ENCODE results near the gene SPATA31D1.
"Not testable (repeated sequence)": the region's sequence is repeated elsewhere in the genome, so short reads cannot be mapped to it uniquely, and the experiment has no call there.

Gene SPATA31D1

GRCh38 chr9:81988472-81988871, at the start of gene SPATA31D1:
Gene SPATA31D1, plus strand, starts transcription at chr9:81988772. Its CDS starts 47 bp downstream, at chr9:81988819.
- not testable (repeated sequence) for DNase-seq

GRCh38 chr9:81943393-81943792, 45.2 kb upstream of the SPATA31D1 start, which contains the start of gene SPATA31D3:
Gene SPATA31D3, plus strand, starts transcription at chr9:81943500. Its CDS starts 86 bp downstream, at chr9:81943586.
- not testable (repeated sequence) for DNase-seq

GRCh38 chr9:81948650-81949049, 39.9 kb upstream of the SPATA31D1 start:
- DNase-seq, result not testable (repeated sequence)

- DNase-seq, result no peak
Measured at GRCh38 chr9:81953096-81953495, 35.5 kb upstream of the SPATA31D1 start.

- no peak for DNase-seq
Measured at GRCh38 chr9:81955625-81956024, 32.9 kb upstream of the SPATA31D1 start.

GRCh38 chr9:81964218-81965171, 24.1 kb upstream of the SPATA31D1 start:
- DNase-seq, result no peak

- DNase-seq, result no peak
Measured at GRCh38 chr9:81968026-81968425, 20.5 kb upstream of the SPATA31D1 start.

- no peak for DNase-seq
Measured at GRCh38 chr9:81969971-81970370, 18.6 kb upstream of the SPATA31D1 start.

GRCh38 chr9:81971727-81972126, 16.8 kb upstream of the SPATA31D1 start:
- DNase-seq, result no peak

- no peak for DNase-seq
Measured at GRCh38 chr9:81974764-81975163, 13.8 kb upstream of the SPATA31D1 start.

GRCh38 chr9:81976351-81976750, 12.2 kb upstream of the SPATA31D1 start:
- DNase-seq, result no peak

GRCh38 chr9:81979196-81979595, 9.4 kb upstream of the SPATA31D1 start:
- no peak for DNase-seq

GRCh38 chr9:81980568-81980967, 8.0 kb upstream of the SPATA31D1 start:
- no peak for DNase-seq

GRCh38 chr9:81981883-81982282, 6.7 kb upstream of the SPATA31D1 start:
- DNase-seq, result no peak

- no peak for DNase-seq
Measured at GRCh38 chr9:81984928-81985327, 3.6 kb upstream of the SPATA31D1 start.

- no peak for DNase-seq
Measured at GRCh38 chr9:81986051-81986450, 2.5 kb upstream of the SPATA31D1 start.

- no peak for DNase-seq
Measured at GRCh38 chr9:81989700-81990099, 1.1 kb downstream of the SPATA31D1 start.

GRCh38 chr9:81993656-81994055, 5.1 kb downstream of the SPATA31D1 start:
- no peak for DNase-seq

- DNase-seq, result no peak
Measured at GRCh38 chr9:81999806-82000205, 11.2 kb downstream of the SPATA31D1 start.

GRCh38 chr9:82010711-82011110, 22.1 kb downstream of the SPATA31D1 start:
- no peak for DNase-seq

GRCh38 chr9:82011133-82011532, 22.6 kb downstream of the SPATA31D1 start:
- DNase-seq, result no peak

GRCh38 chr9:82012276-82012675, 23.7 kb downstream of the SPATA31D1 start:
- DNase-seq, result no peak

- no peak for DNase-seq
Measured at GRCh38 chr9:82020331-82020730, 31.8 kb downstream of the SPATA31D1 start.

GRCh38 chr9:82021198-82021597, 32.6 kb downstream of the SPATA31D1 start:
- no peak for DNase-seq

All from femur (tissue), 1 donor.